K562 (cell line): ENCODE measurements around the gene ZNF547. TPM values are rescaled to one million over a fixed set of nuclear protein-coding genes. Genes with fewer than 3 reads are reported as not detected.
A peak's percentile ranks its signal among the peaks of the same experiment; 100 is the strongest.

Source experiments
- CEBPG ChIP-seq, 3 experiments: fragments of 200-800 bp in 1 of 3; sonication (Bioruptor generic) in 1 of 3; sonication (generic) in 1 of 3; formaldehyde crosslinking in 1 of 3; IDR thresholded peaks in 2 of 3; conservative IDR thresholded peaks in 1 of 3; 2 replicates each; pipeline versions ENCODE4 v1.6.1 to v1.8.0; 2016 to 2022; ENCODE audit warnings: missing compliant biosample characterization in 2 of 3, missing genetic modification characterization in 2 of 3, mild to moderate bottlenecking in 1 of 3, missing genetic modification reagents in 1 of 3
- ELF1 ChIP-seq: fragments of 200-800 bp; sonication (Bioruptor generic); IDR thresholded peaks from 2 replicates; pipeline ENCODE4 v1.6.1; 2016; ENCODE audit warnings: missing genetic modification characterization, missing compliant biosample characterization
- FOXK1 ChIP-seq: sonication (generic); formaldehyde crosslinking; IDR thresholded peaks from 2 replicates; pipeline ENCODE4 v1.8.0; 2022; ENCODE audit warnings: missing genetic modification reagents, mild to moderate bottlenecking, borderline replicate concordance
- FOXK2 ChIP-seq, 2 experiments: fragments of 450-650 bp; IDR thresholded peaks in 1 of 2; conservative IDR thresholded peaks in 1 of 2; 2 replicates each; pipeline ENCODE4 v1.6.1; 2016; ENCODE audit warnings: low read depth in 2 of 2, mild to moderate bottlenecking in 1 of 2
- KLF1 ChIP-seq: fragments of 450-650 bp; IDR thresholded peaks from 2 replicates; pipeline ENCODE4 v1.6.1; 2016; ENCODE audit warnings: missing genetic modification characterization, missing compliant biosample characterization
- L3MBTL2 ChIP-seq: fragments of 450-650 bp; IDR thresholded peaks from 2 replicates; pipeline ENCODE4 v1.6.1; 2016; ENCODE audit warnings: mild to moderate bottlenecking, moderate library complexity
- MECOM ChIP-seq: fragments of 250-450 bp; sonication (Bioruptor Pico); IDR thresholded peaks from 2 replicates; pipeline ENCODE4 v1.8.0; 2022; ENCODE audit warnings: inconsistent platforms
- NCOA6 ChIP-seq: fragments of 450-650 bp; IDR thresholded peaks from 2 replicates; pipeline ENCODE4 v1.6.1; 2017; ENCODE audit warnings: mild to moderate bottlenecking
- NFYB ChIP-seq: IDR thresholded peaks from 2 replicates; pipeline ENCODE4 v1.6.1; 2011; ENCODE audit warnings: mild to moderate bottlenecking, moderate library complexity; ENCODE audit not compliant: insufficient read length; ENCODE audit errors: extremely low read depth
- PML ChIP-seq: IDR thresholded peaks from 2 replicates; pipeline ENCODE4 v1.6.1; 2012; ENCODE audit warnings: low read length, inconsistent platforms
- POLR2G ChIP-seq: fragments of 200-400 bp; formaldehyde crosslinking; IDR thresholded peaks from 2 replicates; pipeline ENCODE4 v1.6.1; 2017; ENCODE audit warnings: low read depth, mild to moderate bottlenecking, antibody characterized with exemption, low read length, moderate library complexity
- RAD21 ChIP-seq, 2 experiments: fragments of 250-450 bp in 1 of 2; fragments of 450-650 bp in 1 of 2; sonication (Bioruptor Pico) in 1 of 2; formaldehyde crosslinking in 1 of 2; IDR thresholded peaks in 1 of 2; conservative IDR thresholded peaks in 1 of 2; 2 replicates each; pipeline versions ENCODE4 v1.4.0 to v1.8.0; 2020 to 2022; ENCODE audit warnings: mild to moderate bottlenecking in 2 of 2, moderate library complexity in 1 of 2
- SP2 ChIP-seq: IDR thresholded peaks from 2 replicates; pipeline ENCODE4 v1.6.1; 2011; ENCODE audit warnings: mild to moderate bottlenecking, low read depth, low read length, moderate library complexity; ENCODE audit not compliant: poor library complexity, severe bottlenecking; ENCODE audit errors: extremely low read depth
- TCF7L2 ChIP-seq: fragments of 150-350 bp; IDR thresholded peaks from 2 replicates; pipeline ENCODE4 v1.6.1; 2016; ENCODE audit warnings: low read depth, mild to moderate bottlenecking, low read length, moderate library complexity
- ZBTB7A ChIP-seq: IDR thresholded peaks from 2 replicates; pipeline ENCODE4 v1.6.1; 2011; ENCODE audit warnings: low read depth, mild to moderate bottlenecking, low read length, moderate library complexity, borderline replicate concordance; ENCODE audit not compliant: control insufficient read depth
- ZNF764 ChIP-seq: fragments of 250-450 bp; sonication (Bioruptor Pico); IDR thresholded peaks from 2 replicates; pipeline ENCODE4 v1.4.0; 2020; ENCODE audit warnings: low read depth, mild to moderate bottlenecking, moderate library complexity
- polyA plus RNA-seq, 8 experiments: library from polyadenylated mRNA; depleted of rRNA in 4 of 8; stranded (reverse) in 5 of 8; unstranded in 3 of 8; fragments of >200 nt; fragmentation: Nextera tagmentation in 2 of 8; fragmentation: Illumina TruSeq in 1 of 8; extraction: Ambion mirVana in 2 of 8; extraction: Trizol in 1 of 8; gene quantifications; 2 replicates each; pipeline versions ENCODE4 v1.2.1 to v1.2.3, GENCODE V29; 2011 to 2014; ENCODE audit warnings: inconsistent platforms in 1 of 8, missing spikeins in 1 of 8
- total RNA-seq, 7 experiments: library from RNA; depleted of rRNA in 6 of 7; stranded (reverse); fragments of >200 nt in 6 of 7; fragmentation: Illumina TruSeq in 2 of 7; extraction: Trizol in 2 of 7; gene quantifications; 2 replicates each; pipeline versions ENCODE4 v1.2.1 to v1.2.3, GENCODE V29; 2011 to 2021; ENCODE audit warnings: low replicate concordance in 1 of 7
- TF ChIP-seq, protein P1 (sequence below): sonication (generic); formaldehyde crosslinking; IDR thresholded peaks from 2 replicates; pipeline ENCODE4 v1.8.0; 2023; ENCODE audit warnings: mild to moderate bottlenecking, missing genetic modification reagents
- TF ChIP-seq, protein P2 (sequence below): fragments of 250-450 bp; sonication (Bioruptor Pico); IDR thresholded peaks from 2 replicates; pipeline ENCODE4 v1.4.0; 2020; ENCODE audit warnings: mild to moderate bottlenecking, moderate library complexity, borderline replicate concordance
- TF ChIP-seq, protein P3 (sequence below): fragments of 450-650 bp; IDR thresholded peaks from 2 replicates; pipeline ENCODE4 v1.6.1; 2016; ENCODE audit warnings: missing biosample characterization, missing genetic modification characterization

ZNF547 gene
- total and polyA plus RNA-seq, 9 of the 15 experiments (the other 6 are each of a cell fraction or from before 2014, with no cell fraction given) = 0.03 to 0.96 (median 0.30) TPM

DNA sequence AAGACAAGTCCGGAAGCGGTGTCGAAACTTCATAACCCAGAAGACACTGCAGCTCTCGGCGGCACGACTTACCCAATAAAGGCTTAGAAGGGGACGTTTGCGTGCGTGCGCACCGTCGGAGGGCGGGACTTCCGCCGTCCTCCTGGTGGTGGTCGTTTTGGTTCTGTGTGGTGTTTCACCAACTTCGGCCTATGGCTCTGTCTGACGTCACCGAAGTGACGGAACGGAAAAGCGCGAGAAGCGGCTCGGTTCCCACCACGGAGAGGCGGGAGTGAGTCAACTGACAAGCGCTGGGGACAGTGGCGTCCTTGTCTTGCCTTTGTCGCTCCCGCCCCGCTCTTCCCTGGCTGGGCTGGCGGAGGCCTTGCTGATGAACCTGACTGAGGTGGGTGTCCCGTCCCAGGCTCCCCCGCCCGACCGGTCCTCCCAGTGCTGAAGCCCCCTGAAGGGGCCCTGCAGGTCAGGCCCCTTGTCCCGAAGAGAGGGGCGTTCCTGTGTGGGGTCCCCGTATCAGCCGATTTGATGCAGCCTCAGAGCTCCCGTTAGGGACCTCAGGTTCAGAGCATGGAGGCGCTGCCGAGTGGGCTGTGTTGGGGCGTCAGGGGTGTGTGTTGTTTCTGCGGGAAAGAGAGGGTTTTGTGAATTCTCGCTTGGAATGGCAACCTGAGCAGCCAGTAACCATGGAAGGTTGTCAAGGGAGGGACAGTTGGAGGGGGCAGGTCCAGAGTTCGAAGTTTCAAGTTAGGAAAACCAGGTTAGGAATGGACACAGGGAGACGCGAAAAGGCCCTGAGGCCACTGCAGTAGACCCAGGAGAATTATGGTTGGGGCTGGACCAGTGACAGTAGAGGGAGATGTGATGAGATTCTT is 26.6 kb downstream of the ZNF547 start, which contains the start of gene ZNF548 (continued):
- TF ChIP-seq CEBPG (CRISPR knock-in tag; IDR thresholded peaks at IDR 0.05) = peak; percentile 71
- peak; percentile 68 to 73 for TF ChIP-seq CEBPG (tag; conservative IDR thresholded peaks at IDR 0.05 in 1 of 2, IDR thresholded peaks at IDR 0.05 in 1 of 2)
- TF ChIP-seq ELF1 (tag) = peak; percentile 81
- TF ChIP-seq, protein P1, sequence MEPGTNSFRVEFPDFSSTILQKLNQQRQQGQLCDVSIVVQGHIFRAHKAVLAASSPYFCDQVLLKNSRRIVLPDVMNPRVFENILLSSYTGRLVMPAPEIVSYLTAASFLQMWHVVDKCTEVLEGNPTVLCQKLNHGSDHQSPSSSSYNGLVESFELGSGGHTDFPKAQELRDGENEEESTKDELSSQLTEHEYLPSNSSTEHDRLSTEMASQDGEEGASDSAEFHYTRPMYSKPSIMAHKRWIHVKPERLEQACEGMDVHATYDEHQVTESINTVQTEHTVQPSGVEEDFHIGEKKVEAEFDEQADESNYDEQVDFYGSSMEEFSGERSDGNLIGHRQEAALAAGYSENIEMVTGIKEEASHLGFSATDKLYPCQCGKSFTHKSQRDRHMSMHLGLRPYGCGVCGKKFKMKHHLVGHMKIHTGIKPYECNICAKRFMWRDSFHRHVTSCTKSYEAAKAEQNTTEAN (CRISPR knock-in tag) = peak; percentile 29; the same call in 1 of the 2 replicates
- TF ChIP-seq MECOM (CRISPR knock-in tag) = no peak
- peak; percentile 15 to 40; a peak in 2 of 4 replicates for TF ChIP-seq RAD21 (CRISPR knock-in tag; conservative IDR thresholded peaks at IDR 0.05 in 1 of 2, IDR thresholded peaks at IDR 0.05 in 1 of 2)
- TF ChIP-seq, protein P2, sequence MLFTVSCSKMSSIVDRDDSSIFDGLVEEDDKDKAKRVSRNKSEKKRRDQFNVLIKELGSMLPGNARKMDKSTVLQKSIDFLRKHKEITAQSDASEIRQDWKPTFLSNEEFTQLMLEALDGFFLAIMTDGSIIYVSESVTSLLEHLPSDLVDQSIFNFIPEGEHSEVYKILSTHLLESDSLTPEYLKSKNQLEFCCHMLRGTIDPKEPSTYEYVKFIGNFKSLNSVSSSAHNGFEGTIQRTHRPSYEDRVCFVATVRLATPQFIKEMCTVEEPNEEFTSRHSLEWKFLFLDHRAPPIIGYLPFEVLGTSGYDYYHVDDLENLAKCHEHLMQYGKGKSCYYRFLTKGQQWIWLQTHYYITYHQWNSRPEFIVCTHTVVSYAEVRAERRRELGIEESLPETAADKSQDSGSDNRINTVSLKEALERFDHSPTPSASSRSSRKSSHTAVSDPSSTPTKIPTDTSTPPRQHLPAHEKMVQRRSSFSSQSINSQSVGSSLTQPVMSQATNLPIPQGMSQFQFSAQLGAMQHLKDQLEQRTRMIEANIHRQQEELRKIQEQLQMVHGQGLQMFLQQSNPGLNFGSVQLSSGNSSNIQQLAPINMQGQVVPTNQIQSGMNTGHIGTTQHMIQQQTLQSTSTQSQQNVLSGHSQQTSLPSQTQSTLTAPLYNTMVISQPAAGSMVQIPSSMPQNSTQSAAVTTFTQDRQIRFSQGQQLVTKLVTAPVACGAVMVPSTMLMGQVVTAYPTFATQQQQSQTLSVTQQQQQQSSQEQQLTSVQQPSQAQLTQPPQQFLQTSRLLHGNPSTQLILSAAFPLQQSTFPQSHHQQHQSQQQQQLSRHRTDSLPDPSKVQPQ (CRISPR knock-in tag) = no peak
- TF ChIP-seq NCOA6 = peak; percentile 81; the same call in 1 of the 2 replicates
- TF ChIP-seq KLF1 (tag) = peak; percentile 91
- TF ChIP-seq SP2 = peak; percentile 64
- TF ChIP-seq ZBTB7A = peak; percentile 15; the same call in 1 of the 2 replicates
- peak; percentile 35; the same call in 1 of the 2 replicates for TF ChIP-seq L3MBTL2
- TF ChIP-seq NFYB = peak; percentile 52
- peak in 1 of 2 experiments; percentile 69; a peak in 3 of 4 replicates for TF ChIP-seq FOXK2 (conservative IDR thresholded peaks at IDR 0.05 in 1 of 2, IDR thresholded peaks at IDR 0.05 in 1 of 2; ENCODE audit: low read depth in 2 of 2)
- no peak for TF ChIP-seq TCF7L2
- TF ChIP-seq PML = 0 out of 2 replicates have a peak, but pooled peaks have one; percentile 38
- TF ChIP-seq ZNF764 (CRISPR knock-in tag) = no peak
- TF ChIP-seq POLR2G = peak; percentile 86
- TF ChIP-seq FOXK1 (CRISPR knock-in tag) = peak; percentile 50; the same call in 1 of the 2 replicates
- TF ChIP-seq, protein P3, sequence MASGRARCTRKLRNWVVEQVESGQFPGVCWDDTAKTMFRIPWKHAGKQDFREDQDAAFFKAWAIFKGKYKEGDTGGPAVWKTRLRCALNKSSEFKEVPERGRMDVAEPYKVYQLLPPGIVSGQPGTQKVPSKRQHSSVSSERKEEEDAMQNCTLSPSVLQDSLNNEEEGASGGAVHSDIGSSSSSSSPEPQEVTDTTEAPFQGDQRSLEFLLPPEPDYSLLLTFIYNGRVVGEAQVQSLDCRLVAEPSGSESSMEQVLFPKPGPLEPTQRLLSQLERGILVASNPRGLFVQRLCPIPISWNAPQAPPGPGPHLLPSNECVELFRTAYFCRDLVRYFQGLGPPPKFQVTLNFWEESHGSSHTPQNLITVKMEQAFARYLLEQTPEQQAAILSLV (tag) = no peak
